Endodermal cell (in vitro differentiated cells): ENCODE data around the gene ATXN1. TPM values are rescaled to one million over a fixed set of nuclear protein-coding genes. Genes with fewer than 3 reads are reported as not detected.

ENCODE experiments used
- DNase-seq: peaks from one replicate; pipeline ENCODE4 v3.0.0-alpha.2; 2017
- H3K27ac ChIP-seq: 2 replicates; pipeline ENCODE4 v1.5.1; 2013; ENCODE audit warnings: mild to moderate bottlenecking, low read depth, low read length, moderate library complexity
- H3K27me3 ChIP-seq: 2 replicates; pipeline ENCODE4 v1.6.1; 2013; ENCODE audit warnings: mild to moderate bottlenecking, low read length, moderate library complexity; ENCODE audit not compliant: insufficient read depth, control insufficient read depth, poor library complexity, severe bottlenecking
- H3K36me3 ChIP-seq: 2 replicates; pipeline ENCODE4 v1.7.0; 2013; ENCODE audit warnings: mild to moderate bottlenecking, low read length, moderate library complexity; ENCODE audit not compliant: control insufficient read depth, insufficient read depth
- H3K4me1 ChIP-seq: one replicate; pipeline ENCODE4 v1.7.0; 2013; ENCODE audit warnings: low read length; ENCODE audit not compliant: control insufficient read depth, insufficient read depth
- H3K4me3 ChIP-seq: 2 replicates; pipeline ENCODE4 v1.5.1; 2013; ENCODE audit warnings: mild to moderate bottlenecking, low read length, moderate library complexity
- H3K9ac ChIP-seq: 2 replicates; pipeline ENCODE4 v1.6.1; 2013; ENCODE audit warnings: mild to moderate bottlenecking, low read length, moderate library complexity; ENCODE audit not compliant: poor library complexity, severe bottlenecking; ENCODE audit errors: extremely low read depth
- H3K9me3 ChIP-seq: 2 replicates; pipeline ENCODE4 v1.6.1; 2013; ENCODE audit warnings: mild to moderate bottlenecking, low read length, moderate library complexity; ENCODE audit not compliant: control insufficient read depth
- H3K27ac Mint-ChIP-seq: 2 replicates; pipeline ENCODE4 v1.8.0; 2020; ENCODE audit warnings: mixed read lengths
- H3K27me3 Mint-ChIP-seq: 2 replicates; pipeline ENCODE4 v1.8.0; 2021; ENCODE audit warnings: mild to moderate bottlenecking, mixed read lengths; ENCODE audit not compliant: insufficient read depth
- H3K36me3 Mint-ChIP-seq: 2 replicates; pipeline ENCODE4 v1.8.0; 2020; ENCODE audit warnings: low read depth, mixed read lengths
- H3K4me1 Mint-ChIP-seq: 2 replicates; pipeline ENCODE4 v1.8.0; 2020; ENCODE audit warnings: mixed read lengths
- H3K4me3 Mint-ChIP-seq: 2 replicates; pipeline ENCODE4 v1.8.0; 2020; ENCODE audit warnings: mild to moderate bottlenecking, moderate library complexity, mixed read lengths
- H3K9me3 Mint-ChIP-seq: 2 replicates; pipeline ENCODE4 v1.8.0; 2020; ENCODE audit warnings: mild to moderate bottlenecking, mixed read lengths
- CTCF ChIP-seq: fragments of 200-600 bp; sonication (generic); conservative IDR thresholded peaks from 2 replicates; pipeline ENCODE4 v1.5.0; 2021; ENCODE audit warnings: antibody characterized with exemption, mild to moderate bottlenecking
- WGBS, 2 experiments: methylation state at CpG; one replicate each; pipeline versions ENCODE4 v1.1.5 to v1.1.7; 2013; ENCODE audit warnings: missing lambda C conversion rate in 2 of 2, mixed read lengths in 1 of 2; ENCODE audit not compliant: insufficient coverage in 1 of 2, insufficient read length in 1 of 2; 5-methylcytosine and 5-hydroxymethylcytosine counted together
- total RNA-seq, 2 donors: library from RNA; stranded (reverse); fragmentation: NEBNext Ultra II Directional in 1 of 2; extraction: Animal tissue kit (Norgen Biotek cat#: 25700) in 1 of 2; gene quantifications; 2 replicates in 1 of 2; 3 replicates in 1 of 2; pipeline ENCODE4 v1.2.1, GENCODE V29; 2021

The ATXN1 gene
- total RNA-seq, 2 donors from 2014 or later: 10.4 to 15.9 TPM

GRCh38 chr6:16434885-16435284, 326.4 kb downstream of the ATXN1 start:
- Histone ChIP-seq H3K9ac (no peak overlapping the region), H3K9me3 (no peaks in the 10 kb centered on the region), H3K27ac (no peak overlapping the region), H3K4me1 (peaks cover 5% of the 10 kb centered on the region), H3K27me3 (no peaks in the 10 kb centered on the region), H3K4me3 (no peak overlapping the region), H3K36me3 (no peaks in the 10 kb centered on the region)
- Mint-ChIP-seq H3K27ac (no peak overlapping the region), H3K4me3 (no peak overlapping the region), H3K4me1 (peaks cover 5% of the 10 kb centered on the region), H3K27me3 (no peaks in the 10 kb centered on the region), H3K9me3 (no peaks in the 10 kb centered on the region), H3K36me3 (no peaks in the 10 kb centered on the region)
- DNase-seq: no peak
- WGBS, 2 experiments: 92 to 97% methylated on average over 4 of the region's 4 CpGs
- TF ChIP-seq CTCF: no peak

GRCh38 chr6:16433338-16433890, 327.8 kb downstream of the ATXN1 start:
- no peaks in the 10 kb centered on the region for H3K27me3 Mint-ChIP-seq
- H3K9me3 Mint-ChIP-seq: no peaks in the 10 kb centered on the region
- 90 to 96% methylated on average over 5 to 11 of the region's 11 CpGs for WGBS, 2 experiments

GRCh38 chr6:16432075-16433032, 328.9 kb downstream of the ATXN1 start:
- H3K9me3 Mint-ChIP-seq: no peaks in the 10 kb centered on the region
- TF ChIP-seq CTCF: no peak
- no peaks in the 10 kb centered on the region for H3K9me3 ChIP-seq
- no peak overlapping the region for H3K4me3 ChIP-seq
- no peak overlapping the region for H3K27ac Mint-ChIP-seq
- H3K4me3 Mint-ChIP-seq: no peak overlapping the region
- WGBS, 2 experiments: 84 to 87% methylated on average over 3 to 6 of the region's 6 CpGs
- H3K27ac ChIP-seq: no peak overlapping the region
- peaks cover 5% of the 10 kb centered on the region for H3K4me1 ChIP-seq
- no peak overlapping the region for H3K9ac ChIP-seq
- peaks cover 5% of the 10 kb centered on the region for H3K4me1 Mint-ChIP-seq
- no peaks in the 10 kb centered on the region for H3K27me3 Mint-ChIP-seq
- no peak for DNase-seq
- H3K27me3 ChIP-seq: no peaks in the 10 kb centered on the region
- H3K36me3 Mint-ChIP-seq: no peaks in the 10 kb centered on the region
- H3K36me3 ChIP-seq: no peaks in the 10 kb centered on the region

More at GRCh38 chr6:16433338-16433890, 327.8 kb downstream of the ATXN1 start:
- Histone ChIP-seq H3K4me1 (peaks cover 5% of the 10 kb centered on the region), H3K27me3 (no peaks in the 10 kb centered on the region), H3K4me3 (no peak overlapping the region), H3K9ac (no peak overlapping the region), H3K36me3 (no peaks in the 10 kb centered on the region), H3K27ac (no peak overlapping the region), H3K9me3 (no peaks in the 10 kb centered on the region)
- peaks cover 5% of the 10 kb centered on the region for H3K4me1 Mint-ChIP-seq
- H3K4me3 Mint-ChIP-seq: no peak overlapping the region
- H3K36me3 Mint-ChIP-seq: no peaks in the 10 kb centered on the region
- TF ChIP-seq CTCF: no peak
- no peak for DNase-seq
- H3K27ac Mint-ChIP-seq: no peak overlapping the region
